SIG-M5 treated with dmso at 0.1 percent for 504 hours (cell line): ENCODE data around the gene NEUROG2.
"Not testable (repeated sequence)": the region's sequence is repeated elsewhere in the genome, so short reads cannot be mapped to it uniquely, and the experiment has no call there.

Experiments used
- DNase-seq: peaks from one replicate; lab custom pipeline; 2025; ENCODE audit not compliant: unreplicated experiment; lab: John Stamatoyannopoulos, UW

The NEUROG2 gene

GRCh38 chr4:112492321-112492720, 23.7 kb downstream of the NEUROG2 start:
- no peak for DNase-seq

DNA sequence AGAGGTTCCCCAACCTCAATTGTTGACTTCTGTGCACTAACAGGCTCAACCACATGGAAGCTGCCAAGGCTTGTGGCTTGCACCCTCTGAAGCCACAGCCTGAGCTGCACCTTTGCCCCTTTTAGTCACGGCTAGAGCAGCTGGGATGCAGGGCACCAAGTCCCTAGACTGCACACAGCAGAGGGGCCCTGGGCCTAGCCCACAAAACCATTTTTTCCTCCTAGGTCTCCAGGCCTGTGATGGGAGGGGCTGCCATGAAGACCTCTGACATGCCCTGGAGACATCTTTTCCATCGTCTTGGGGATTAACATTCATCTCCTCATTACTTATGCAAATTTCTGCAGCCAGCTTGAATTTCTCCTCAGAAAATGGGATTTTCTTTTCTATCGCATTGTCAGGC, 25.2 kb downstream of the NEUROG2 start:
- not testable (repeated sequence) for DNase-seq

DNA sequence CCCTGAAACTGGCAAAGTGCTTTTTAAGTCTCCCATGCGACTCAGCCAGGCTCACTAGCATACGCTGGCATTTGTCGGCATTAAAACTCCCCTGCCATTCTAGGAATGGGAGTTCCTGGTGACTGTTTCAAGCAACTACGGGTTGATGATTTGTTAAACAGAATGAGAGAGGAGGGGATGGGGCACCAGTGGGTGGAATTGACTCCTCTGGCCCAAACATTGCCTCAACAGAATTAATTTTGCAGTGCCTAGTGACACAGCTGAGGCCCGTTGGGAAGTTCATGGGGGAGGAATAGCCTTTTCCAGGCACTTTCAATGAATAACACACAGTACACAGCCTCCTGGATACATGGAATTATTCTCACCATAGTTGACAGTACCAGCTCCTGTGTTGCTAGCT, 30.1 kb downstream of the NEUROG2 start:
- DNase-seq, result no peak

DNA sequence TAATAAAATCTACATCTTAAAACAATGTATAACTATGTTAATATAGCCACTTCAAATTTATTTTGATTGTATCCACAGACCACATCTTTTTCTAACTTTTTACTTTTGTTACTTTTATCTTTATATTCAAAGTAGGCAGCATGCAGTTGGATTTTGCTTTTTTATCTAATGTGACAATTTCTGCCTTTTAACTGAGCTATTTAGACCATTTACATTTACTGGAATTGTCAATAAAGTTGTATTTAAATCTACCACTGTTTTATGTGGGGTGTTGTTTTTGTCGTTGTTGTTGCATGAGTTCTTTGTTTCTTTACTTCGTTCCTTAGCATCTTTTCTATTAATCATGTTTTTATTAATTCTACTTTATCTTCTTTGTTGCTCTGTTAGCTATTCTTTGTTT, 42.0 kb downstream of the NEUROG2 start:
- no peak for DNase-seq

DNA sequence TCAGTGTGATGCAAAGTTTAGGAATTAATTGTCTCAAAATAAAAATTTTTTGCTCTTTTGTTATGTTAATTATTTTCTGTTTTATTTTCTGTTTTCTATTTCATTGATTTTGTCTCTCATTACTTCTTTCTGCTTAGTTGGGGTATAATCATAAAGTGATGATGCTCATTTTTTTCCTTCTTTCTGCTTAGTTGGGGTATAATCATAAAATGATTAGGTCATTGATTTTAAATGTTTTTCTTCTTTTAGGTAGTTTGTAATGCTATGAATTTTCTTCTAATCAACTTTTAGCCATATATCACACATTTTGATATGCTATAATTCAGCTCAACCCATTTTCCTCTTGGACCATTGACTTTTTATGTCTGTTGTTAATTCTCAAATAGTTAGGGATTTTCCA, 43.7 kb downstream of the NEUROG2 start:
- DNase-seq, result no peak
